ENCODE data around the gene ZNF280B.
A peak's percentile ranks its signal among the peaks of the same experiment; 100 is the strongest.
"Not testable (repeated sequence)": the region's sequence is repeated elsewhere in the genome, so short reads cannot be mapped to it uniquely, and the experiment has no call there.

The ZNF280B gene

DNA sequence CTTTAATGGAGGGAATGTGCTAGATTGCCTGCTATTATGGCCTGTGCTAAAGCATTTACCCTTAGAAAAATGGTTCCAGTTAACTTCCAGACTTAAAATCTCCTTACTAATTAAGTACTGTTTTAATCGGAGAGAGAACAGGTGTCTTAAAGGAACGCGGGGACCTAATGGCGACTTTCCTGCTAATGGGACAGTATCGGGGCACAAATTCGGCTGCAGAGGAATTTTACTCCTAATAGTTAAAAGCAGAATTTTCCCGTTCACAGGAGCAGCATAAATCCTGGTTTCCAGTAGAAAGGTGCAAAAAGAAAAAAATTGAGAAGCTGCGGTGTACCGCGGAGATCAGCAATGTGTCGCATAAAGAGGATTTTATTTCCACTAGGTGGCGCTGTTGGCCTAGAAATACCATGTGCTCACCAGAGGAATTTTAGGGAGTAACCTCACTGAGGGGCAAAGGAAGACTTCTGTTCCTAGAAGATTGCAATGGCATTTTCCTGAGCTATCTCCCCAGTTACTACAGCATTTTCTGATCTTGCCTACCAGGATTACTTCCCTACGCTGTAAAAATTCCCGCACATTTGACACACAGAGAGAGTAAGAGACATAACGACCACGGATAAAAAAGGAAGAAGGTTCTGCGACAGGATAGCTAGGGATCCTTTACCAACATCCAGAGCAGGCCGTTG is 44.5 kb downstream of the ZNF280B start:
- DNase-seq = peak in 39 of 56 donors; percentile 2 to 83 (median 18)

DNA sequence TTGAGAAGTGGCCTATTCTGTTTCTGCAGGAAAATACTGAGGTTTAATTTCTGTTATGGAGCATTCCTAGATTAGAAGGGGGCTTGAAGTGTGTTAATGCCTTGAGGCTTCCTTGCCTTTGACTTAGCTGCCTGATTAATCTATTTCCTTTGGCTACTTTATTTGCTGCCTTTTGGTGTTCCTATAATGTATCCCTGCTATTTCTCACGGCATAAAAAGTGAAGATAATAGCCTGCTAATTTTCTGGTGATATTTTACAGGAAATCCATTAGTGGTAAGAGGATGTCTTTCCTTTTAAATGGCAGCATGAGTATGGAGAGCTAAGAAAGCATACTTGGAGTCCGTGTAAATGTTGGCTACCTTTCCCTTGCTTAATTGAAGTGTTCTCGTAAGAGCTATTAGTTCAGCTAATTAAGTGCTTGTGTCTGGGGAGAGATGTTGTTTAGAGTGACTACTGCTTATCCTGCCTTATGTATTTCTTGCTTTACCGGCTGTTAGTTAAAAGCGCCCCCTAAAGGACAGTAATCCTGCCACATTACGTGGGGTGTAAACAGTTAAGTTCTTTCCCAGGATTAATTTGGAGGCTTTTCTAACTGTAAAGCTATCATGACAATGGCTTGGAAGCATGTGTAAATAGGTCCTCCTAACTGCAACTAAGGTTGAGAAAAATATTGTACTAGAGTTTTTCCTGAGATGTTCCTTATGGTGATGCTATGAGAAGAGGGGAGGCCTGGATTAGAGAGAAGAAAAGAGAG is 45.6 kb downstream of the ZNF280B start:
- no peak for DNase-seq

DNA sequence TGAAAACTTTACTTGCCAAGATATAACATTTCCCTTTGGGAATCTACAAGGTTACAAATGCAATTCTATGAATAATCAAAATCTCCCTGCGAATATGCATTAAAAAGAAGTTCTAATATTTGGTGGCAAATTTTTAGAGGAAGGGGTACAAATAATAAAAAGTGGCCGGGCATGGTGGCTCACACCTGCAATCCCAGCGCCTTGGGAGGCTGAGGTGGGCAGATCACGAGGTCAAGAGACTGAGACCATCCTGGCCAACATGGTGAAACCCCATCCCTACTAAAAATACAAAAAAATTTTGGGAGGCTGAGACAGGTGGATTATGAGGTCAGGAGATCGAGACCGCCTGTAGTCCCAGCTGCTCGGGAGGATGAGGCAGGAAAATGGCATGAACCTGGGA is 47.0 kb downstream of the ZNF280B start:
- DNase-seq = no peak

DNA sequence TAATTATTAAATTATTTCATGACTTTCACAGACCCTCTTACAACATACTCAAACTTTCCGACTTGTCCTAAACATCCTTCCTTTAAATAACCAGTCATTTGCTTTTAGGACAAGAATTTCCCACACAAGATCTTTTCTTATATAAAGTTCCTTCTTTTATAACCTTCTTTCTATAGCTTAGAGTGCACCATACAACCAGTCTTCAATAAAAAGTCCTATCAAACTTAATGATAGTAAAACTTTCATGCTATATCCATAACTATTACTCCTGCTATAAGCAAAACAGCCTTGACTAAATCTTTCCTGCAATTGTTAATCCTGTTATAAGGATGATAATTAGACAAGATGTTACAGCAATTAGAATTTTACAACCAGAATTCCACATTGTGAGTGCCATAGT is 47.4 kb downstream of the ZNF280B start:
- DNase-seq = no peak

DNA sequence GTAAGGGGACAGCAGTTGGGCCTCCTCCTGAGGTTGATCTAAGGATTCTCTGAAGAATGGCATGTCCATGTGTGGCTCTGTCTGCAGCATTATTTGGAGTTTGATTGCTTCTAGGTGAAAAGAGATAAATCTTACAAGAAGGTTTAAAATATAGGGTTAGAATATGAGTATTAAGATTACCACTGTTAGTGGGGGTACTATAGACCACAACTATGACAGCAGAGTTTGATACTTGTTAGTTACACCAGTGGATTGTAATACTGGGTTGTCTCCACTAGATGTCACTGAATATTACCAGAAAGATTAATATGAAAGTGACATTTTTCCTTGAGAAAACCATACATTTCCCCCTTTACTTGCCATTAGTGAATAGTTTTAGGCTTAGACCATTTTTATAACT is 47.9 kb downstream of the ZNF280B start:
- DNase-seq = no peak

DNA sequence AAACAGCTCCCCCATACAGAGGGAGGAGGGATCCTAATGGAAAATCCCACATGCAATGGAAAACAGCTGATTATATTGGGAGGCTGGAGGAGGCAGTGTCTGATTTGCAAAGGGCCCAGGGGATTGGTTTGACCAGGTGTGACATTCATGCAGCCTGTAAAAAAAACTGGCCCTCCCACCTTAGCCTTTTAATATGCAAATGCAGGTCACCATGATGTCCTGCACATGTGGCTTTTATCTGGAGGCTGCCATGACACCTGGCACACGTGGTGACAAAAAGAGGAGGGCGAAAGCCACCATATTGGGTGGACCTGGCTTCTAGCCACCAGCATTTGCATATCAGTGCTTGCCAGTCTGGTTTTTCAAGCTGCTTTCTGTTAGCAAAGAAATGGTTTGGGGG is 48.5 kb downstream of the ZNF280B start:
- DNase-seq = no peak

DNA sequence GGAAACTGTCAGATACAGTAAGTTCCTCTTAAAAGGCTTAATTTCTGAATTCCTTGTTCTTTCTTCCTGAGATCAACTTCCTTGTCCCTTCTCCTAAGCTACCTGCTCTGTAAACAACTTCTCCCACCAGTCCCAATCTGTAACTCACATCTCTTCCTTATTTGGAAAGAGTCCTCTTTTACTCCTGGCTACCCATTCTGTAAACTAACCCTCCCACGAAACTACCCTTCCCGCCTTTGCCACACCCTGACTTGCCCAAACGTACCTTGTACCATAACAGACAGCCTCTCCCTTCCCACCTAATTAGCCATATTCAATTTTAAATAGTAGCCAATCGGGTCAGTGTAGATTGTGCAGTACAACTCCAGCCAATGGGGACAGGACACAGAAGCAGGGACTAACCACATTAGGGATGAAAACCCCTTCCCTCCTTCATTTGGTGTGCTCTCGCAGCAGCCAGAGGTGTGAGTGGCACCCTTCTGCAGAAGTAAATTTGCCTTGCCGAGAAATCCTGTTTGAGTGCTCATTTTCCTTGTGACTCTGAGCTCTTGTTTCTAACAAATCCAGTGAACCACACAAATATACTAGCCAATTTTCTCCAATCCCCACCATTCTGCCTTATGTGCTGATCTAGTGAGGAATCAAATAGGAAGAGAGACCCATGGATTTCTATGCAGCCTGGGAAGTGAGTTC is 49.5 kb downstream of the ZNF280B start:
- DNase-seq = no peak

DNA sequence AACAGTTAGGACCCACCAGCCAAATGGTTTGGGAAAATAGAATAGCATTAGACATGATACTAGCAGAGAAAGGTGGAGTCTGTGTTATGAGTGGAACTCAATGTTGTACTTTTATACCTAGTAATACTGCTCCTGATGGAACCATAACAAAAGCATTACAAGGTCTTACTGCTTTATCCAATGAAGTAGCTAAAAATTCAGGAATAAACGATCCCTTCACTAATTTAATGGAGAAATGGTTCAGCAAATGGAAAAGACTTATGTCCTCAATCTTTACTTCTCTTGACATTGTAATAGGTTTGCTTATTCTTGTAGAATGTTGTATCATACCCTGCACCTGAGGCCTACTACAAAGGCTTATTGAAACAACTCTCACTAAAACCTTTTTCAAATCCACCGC is 50.2 kb downstream of the ZNF280B start:
- DNase-seq = no peak

DNA sequence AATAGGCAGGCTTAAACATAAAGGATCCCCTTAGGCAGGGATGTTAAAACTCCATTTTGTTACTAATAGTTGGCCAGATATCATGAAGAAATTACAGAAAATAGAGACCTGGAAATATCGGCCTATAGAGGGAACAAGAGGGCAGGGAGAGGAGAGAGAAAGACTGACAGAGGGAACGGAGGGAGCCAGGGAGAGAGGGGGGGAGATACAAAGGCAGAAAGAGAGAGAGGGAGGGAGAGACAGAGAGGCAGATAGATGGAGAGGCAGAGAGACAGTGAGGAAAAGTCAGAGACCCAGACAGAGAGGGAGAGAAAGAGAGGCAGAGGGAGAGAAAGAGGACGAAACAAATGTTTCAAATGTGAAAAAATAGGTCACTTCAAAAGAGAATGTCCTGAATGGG is 53.5 kb downstream of the ZNF280B start:
- DNase-seq = no peak

DNA sequence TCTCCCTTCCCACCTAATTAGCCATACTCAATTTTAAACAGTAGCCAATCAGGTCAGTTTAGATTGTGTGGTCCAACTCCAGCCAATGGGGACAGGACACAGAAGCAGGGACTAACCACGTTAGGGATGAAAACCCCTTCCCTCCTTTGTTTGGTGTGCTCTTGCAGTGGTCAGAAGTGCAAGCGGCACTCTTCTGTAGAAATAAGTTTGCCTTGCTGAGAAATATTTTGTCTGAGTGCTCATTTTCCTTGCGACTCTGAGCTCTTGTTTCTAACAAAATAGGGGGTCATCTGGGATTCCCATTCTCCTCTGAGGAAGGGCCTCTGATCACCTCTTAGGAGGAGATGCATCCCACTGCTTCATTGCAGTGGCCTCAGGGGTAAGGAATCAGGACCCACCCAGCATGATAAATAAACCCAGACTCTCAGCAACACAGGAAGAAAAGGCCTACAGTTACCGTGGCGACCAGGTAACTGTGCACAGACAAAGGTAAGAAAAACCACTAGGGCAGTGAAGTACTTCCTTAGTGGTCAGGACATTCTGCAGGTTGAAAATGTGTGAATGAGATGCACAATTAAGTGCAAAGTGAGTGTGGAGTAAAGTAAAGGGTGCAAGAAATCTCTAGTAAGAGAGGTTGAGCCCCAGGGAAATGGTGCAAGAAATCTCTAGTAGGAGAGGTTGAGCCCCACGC is 55.4 kb downstream of the ZNF280B start:
- DNase-seq = no peak

DNA sequence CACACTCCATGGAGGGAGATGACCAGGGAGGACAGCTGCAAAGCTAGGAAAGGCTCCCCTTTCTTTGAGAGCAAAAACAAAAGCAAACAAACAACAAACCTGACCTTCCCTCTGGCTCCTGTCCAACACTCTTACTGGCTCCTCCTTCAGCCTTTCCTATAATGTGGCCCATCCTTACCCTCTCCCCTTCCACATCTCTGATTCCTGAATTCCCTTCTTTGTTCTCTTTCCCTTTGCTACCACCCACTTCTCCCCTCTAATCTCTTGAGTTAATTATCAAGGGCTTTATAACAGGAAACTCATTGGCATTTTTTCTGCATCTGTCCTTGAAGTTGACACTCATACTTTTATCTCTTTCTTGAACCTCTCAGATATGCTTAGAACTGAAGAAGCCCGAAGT is 56.3 kb downstream of the ZNF280B start:
- no peak for DNase-seq

DNA sequence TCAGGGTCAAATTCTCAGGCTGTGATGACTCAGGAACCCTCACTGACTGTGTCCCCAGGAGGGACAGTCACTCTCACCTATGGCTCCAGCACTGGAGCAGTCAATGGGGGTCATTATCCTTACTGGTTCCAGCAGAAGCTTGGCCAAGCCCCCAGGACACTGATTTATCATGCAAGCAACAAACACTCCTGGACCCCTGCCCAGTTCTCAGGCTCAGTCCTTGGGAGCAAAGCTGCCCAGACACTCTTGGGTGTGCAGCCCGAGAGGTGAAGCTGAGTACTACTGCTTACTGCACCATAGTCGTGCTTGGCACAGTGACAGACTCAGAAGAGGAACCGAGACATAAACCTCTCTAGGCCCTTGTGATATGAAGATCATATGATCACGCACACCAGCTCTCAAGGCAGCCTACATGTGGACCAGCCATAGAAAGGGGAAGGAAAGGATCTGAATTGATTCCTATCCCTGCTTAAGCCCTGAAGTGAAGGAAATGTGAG is 58.2 kb downstream of the ZNF280B start:
- DNase-seq = peak in 9 of 56 donors; percentile 1 to 40 (median 12)

DNA sequence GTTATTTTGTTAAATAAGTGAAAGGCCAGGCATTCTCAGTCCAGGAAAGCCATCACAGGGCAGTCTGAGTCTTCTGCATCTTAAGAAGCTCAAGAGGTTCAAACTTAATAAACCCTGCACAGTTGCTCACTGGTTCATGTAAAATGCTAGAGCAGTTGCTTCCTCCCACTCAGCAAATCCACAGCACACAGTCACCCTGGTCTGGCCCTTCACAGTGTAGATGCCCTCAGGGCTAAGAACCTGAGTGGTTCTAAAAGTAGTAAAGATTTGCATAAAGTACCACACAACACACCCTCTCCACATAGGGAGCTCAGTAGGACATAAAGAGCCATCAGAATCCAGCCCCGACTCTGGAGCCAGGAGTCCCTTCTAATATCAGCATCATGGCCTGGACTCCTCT is 58.7 kb downstream of the ZNF280B start:
- DNase-seq = no peak

DNA sequence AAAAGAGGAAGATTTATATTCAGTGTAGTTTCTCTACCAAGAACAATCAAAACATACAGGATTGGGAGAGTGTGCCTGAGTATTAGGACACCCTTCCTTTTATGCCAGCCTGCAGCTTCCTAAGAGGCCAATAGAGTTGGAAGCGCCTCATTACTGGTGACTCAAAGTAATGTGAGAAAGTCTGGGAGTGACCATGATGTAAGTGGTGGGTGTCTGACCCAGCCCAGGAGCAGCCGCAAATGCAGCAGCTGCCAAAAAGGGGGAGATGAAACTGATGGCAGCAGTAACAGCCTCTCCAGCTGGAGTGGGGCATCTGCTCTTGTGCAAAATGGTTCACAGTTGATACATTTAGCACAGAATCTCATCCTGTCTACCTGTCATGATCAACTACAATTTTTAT is 62.0 kb downstream of the ZNF280B start:
- DNase-seq = no peak

DNA sequence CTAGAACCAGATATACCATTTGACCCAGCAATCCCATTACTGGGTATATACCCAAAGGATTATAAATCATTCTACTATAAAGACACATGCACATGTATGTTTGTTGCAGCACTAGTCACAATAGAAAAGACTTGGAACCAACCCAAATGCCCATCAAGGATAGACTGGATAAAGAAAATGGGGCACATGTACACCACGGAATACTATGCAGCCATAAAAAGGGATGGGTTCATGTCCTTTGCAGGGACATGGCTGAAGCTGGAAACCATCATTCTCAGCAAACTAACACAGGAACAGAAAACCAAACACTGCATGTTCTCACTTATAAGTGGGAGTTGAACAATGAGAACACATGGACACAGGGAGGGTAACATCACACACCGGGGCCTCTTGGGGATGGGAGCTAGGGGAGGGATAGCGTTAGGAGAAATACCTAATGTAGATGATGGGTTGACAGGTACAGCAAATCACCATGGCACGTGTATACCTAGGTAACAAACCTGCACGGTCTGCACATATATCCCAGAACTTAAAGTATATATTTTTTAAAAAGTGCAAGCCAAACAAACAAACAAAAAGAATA is 64.4 kb downstream of the ZNF280B start:
- DNase-seq = not testable (repeated sequence)

DNA sequence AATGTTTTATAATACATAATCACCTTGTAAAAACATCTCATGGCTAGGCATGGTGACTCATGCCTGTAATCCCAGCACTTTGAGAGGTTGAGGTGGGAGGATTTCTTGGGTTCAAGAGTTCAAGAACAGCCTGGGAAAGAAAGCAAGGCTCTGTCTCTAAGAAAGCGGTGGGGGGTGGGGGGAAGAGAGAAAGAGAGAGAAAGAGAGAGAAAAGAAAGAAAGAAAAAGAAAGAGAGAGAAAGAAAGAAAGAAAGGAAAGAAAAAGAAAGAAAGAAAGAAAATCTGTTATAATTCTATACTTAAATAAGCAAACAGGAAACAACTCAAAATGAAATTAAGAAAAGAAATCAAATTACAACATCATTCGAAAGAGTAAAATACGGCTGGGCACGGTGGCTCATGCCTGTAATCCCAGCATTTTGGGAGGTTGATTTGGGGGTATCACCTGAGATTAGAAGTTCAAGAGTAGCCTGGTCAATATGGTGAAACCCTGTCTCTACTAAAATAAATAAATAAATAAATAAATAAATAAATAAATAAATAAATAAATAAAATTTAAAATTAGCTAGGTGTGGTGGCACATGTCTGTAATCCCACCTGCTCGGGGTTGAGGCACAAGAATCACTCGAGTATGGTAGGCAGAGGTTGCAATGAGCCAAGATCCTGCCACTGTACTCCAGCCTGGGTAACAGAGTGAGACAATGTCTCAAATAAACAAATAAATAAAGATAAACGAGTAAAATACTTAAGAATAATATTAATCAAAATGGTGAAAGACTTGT is 65.4 kb downstream of the ZNF280B start:
- no peak for DNase-seq

DNA sequence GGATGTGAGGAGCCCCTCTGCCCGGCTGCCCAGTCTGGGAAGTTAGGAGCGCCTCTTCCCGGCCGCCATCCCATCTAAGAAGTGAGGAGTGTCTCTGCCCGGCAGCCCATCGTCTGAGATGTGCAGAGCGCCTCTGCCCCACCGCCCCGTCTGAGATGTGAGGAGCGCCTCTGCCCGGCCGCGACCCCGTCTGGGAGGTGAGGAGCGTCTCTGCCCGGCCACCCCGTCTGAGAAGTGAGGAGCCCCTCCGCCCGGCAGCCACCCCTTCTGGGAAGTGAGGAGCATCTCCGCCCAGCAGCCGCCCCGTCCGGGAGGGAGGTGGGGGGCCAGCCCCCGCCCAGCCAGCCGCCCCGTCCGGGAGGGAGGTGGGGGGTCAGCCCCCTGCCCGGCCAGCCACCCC is 66.9 kb downstream of the ZNF280B start:
- DNase-seq = not testable (repeated sequence)

DNA sequence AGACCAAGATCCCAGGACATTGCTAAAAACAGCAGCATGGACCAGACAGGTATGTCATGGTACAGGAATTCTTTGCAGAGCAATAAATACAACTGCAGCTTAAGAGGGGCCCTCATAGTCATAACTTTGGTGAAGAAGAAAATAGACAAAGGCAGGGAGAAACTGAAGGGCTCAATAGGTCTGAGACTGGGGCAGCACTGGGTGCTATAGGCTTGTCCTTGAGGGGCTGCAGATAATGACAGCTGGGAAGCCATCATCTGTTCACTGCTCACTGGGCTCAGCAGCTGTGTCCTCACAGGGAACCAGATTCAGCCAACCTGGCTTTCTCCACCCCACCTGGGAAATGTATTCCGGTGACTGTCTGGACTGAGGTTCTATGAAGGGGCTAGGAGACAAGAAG is 68.4 kb downstream of the ZNF280B start:
- no peak for DNase-seq
